ENCODE measurements around the gene MCF2L.

MCF2L gene

DNA sequence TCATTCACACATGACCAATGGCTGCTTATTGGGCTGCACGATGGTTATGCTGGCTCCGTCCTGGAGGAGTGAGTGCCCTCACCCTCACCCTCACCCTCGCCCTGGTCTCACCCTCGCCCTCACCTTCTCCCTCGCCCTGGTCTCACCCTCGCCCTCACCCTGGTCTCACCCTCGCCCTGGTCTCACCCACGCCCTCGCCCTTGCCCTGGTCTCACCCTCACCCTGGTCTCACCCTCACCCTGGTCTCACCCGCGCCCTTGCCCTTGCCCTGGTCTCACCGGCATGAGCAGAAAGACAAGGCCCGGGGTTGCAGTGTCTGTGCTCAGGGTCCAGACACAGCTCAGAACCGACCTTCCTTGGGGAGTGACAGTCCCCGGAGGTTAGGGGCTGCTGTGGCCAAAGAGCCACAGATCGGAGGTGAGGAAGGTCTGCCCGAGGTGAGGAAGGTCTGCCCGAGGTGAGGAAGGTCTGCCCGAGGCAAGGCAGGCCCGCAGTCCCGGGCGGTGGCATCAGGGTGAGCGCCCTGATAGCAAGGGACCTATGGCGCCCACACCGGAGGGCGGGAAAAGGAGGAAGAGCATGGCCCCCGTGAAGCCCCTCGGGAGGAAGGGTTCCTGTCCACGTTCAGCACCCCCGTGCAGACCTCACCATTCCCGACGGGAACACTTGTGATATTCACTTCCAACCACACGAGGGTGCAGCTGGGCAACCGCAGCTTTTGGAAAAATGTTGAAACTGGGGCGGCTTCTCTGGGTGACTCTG is 65.6 kb downstream of the MCF2L start:
- peak; percentile 59 for DNase-seq
- H3K4me3 ChIP-seq (ENCODE audit: low read depth, low read length), result peak overlapping the region; percentile 11; the same call in 1 of the 2 replicates
- TF ChIP-seq, protein P1, sequence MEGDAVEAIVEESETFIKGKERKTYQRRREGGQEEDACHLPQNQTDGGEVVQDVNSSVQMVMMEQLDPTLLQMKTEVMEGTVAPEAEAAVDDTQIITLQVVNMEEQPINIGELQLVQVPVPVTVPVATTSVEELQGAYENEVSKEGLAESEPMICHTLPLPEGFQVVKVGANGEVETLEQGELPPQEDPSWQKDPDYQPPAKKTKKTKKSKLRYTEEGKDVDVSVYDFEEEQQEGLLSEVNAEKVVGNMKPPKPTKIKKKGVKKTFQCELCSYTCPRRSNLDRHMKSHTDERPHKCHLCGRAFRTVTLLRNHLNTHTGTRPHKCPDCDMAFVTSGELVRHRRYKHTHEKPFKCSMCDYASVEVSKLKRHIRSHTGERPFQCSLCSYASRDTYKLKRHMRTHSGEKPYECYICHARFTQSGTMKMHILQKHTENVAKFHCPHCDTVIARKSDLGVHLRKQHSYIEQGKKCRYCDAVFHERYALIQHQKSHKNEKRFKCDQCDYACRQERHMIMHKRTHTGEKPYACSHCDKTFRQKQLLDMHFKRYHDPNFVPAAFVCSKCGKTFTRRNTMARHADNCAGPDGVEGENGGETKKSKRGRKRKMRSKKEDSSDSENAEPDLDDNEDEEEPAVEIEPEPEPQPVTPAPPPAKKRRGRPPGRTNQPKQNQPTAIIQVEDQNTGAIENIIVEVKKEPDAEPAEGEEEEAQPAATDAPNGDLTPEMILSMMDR (IDR thresholded peaks at IDR 0.05; ENCODE audit: low read depth, low read length), result peak; percentile 83
- H3K4me1 ChIP-seq, result no peaks in the 10 kb centered on the region
- no peaks in the 10 kb centered on the region for H3K27me3 ChIP-seq
- H3K9me3 ChIP-seq, result no peaks in the 10 kb centered on the region
- no peaks in the 10 kb centered on the region for H3K36me3 ChIP-seq

DNA sequence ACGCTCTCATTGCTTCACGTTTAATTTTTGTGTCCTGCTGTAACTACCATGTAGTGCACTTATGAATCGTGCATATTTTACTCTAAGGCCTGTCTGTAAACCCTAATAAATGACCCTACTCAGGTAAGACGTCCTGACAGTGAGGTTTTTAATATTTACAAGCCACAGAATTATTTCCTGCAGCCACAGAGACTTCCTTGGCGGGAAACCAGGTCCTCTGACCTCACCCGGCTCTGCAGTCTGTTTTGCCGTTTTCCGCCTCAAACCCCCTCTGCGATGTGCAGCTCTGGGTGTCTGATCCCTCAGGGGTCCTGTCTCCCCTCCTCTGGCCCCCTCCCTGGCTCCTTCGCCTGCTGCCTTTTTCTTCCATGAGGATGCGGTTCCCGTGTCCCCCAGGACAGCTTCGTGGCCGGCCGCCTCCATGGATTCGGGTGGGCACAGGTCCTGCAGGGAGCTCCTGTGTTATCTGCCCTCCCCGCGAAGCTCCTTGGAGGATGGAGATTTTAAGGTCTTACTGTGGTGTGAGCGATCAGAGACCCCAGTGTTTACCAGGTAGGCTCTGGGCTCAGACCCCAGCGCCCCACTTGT is 66.3 kb downstream of the MCF2L start:
- no peaks in the 10 kb centered on the region for H3K36me3 ChIP-seq
- TF ChIP-seq, protein P1 (IDR thresholded peaks at IDR 0.05; ENCODE audit: low read depth, low read length), result no peak
- DNase-seq, result no peak

DNA sequence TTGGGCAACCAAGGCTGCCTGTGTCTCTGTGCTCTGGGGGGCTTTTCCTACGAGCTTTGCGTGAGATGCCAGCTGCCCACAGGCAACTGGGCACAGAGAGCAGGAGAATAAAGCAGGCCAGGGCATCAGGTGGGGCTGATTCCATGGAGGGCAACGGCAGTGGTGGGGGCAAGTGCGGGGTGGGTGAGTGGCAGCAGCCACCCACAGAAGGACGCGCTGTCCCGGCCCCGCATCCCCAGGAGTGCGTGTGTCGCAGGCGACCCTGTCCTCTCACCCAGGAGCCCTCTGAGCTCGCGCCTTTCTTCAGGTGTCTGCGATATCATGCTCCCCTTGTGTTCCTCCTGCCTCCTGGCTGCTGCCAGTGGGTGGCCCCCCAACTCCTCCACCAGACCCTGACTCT is 67.4 kb downstream of the MCF2L start:
- Histone ChIP-seq H3K4me3 (ENCODE audit: low read depth, low read length) (no peak overlapping the region), H3K27me3 (no peaks in the 10 kb centered on the region), H3K9me3 (no peaks in the 10 kb centered on the region), H3K4me1 (no peaks in the 10 kb centered on the region), H3K36me3 (no peaks in the 10 kb centered on the region)
- no peak for DNase-seq
- TF ChIP-seq, protein P1 (IDR thresholded peaks at IDR 0.05; ENCODE audit: low read depth, low read length), result no peak

More for the DNA sequence above, 66.3 kb downstream of the MCF2L start:
- Histone ChIP-seq H3K27me3 (no peaks in the 10 kb centered on the region), H3K9me3 (no peaks in the 10 kb centered on the region), H3K4me1 (no peaks in the 10 kb centered on the region), H3K4me3 (ENCODE audit: low read depth, low read length) (peak overlapping the region; percentile 19; the same call in 1 of the 2 replicates)

DNA sequence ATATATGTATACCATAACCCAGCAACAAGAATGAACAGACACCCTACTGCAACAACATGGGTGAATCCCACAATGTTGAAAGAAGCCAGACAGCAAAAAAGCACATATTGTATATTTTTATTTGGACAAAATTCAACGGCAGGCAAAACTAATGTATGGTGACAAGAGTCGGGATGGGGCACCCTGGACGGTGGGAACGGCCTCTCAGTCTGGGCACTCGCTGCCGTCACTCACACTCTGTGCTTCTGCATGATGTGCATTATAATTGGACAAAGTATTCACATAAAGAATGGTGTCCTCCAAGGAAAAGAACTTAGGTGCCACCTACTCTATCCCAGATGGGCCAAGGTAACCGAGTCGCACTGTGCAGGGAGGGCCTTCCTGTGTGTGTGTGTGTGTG is 71.0 kb downstream of the MCF2L start:
- DNase-seq, result no peak
- TF ChIP-seq, protein P1 (IDR thresholded peaks at IDR 0.05; ENCODE audit: low read depth, low read length), result no peak
- H3K9me3 ChIP-seq, result no peaks in the 10 kb centered on the region
- no peak overlapping the region for H3K4me3 ChIP-seq (ENCODE audit: low read depth, low read length)
- H3K36me3 ChIP-seq, result no peaks in the 10 kb centered on the region
- H3K27me3 ChIP-seq, result no peaks in the 10 kb centered on the region
- no peaks in the 10 kb centered on the region for H3K4me1 ChIP-seq

DNA sequence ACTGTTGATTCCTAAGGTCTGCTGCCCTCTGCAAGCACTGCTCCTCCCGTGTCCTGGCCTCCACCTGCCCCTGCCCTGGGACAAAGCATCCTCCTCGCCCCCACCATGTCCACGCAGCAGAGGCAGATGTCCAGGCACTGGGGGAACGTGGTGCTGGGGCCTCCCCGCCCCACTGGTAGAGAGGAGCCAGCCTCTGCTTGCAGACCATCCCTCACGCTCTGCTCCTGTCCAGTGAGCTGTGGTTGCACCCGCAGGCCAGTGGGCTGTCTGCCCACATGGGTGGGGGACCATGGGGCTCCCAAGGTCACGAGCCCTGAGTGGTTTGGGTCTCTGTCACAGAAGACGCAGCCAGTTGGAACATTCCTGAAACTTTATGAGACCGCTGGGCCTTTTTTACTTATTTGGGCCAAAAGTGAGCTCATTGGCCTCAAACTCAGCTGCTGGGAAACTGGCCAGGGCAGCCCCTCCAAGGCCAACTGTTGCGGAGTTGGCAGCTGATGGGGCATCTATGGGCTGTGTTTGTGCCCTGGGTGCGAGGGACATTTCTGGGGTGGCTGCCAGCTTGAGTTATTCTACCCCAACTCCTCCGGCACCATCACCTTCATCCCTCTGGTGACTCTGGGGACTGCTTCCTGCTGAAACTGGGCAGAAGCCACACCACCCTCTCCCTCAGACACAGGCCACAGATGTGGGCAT is 71.7 kb downstream of the MCF2L start:
- TF ChIP-seq, protein P1 (IDR thresholded peaks at IDR 0.05; ENCODE audit: low read depth, low read length), result no peak
- H3K27me3 ChIP-seq, result no peaks in the 10 kb centered on the region
- no peak overlapping the region for H3K4me3 ChIP-seq (ENCODE audit: low read depth, low read length)
- no peaks in the 10 kb centered on the region for H3K9me3 ChIP-seq
- no peaks in the 10 kb centered on the region for H3K4me1 ChIP-seq
- no peaks in the 10 kb centered on the region for H3K36me3 ChIP-seq
- no peak for DNase-seq
